ENCODE measurements around the gene LIPC.

The LIPC gene

GRCh38 chr15:58611731-58612676, 180.2 kb downstream of the LIPC start:
- Histone ChIP-seq H3K36me3 (peaks cover 37% of the 10 kb centered on the region), H3K27ac (no peak overlapping the region)

GRCh38 chr15:58616171-58616570, 184.4 kb downstream of the LIPC start:
- Histone ChIP-seq H3K27ac (no peak overlapping the region), H3K27me3 (no peaks in the 10 kb centered on the region), H3K9me3 (no peaks in the 10 kb centered on the region), H3K36me3 (peaks cover 28% of the 10 kb centered on the region), H3K4me1 (ENCODE audit: control insufficient read depth in 1 of 2, insufficient read depth in 1 of 2, low read depth in 1 of 2, low read length in 1 of 2) (no peaks in the 10 kb centered on the region), H3K4me3 (ENCODE audit: low read depth in 1 of 2, low read length in 1 of 2) (no peak overlapping the region)
- TF ChIP-seq CTCF (IDR thresholded peaks at IDR 0.05) = no peak

More at GRCh38 chr15:58611731-58612676, 180.2 kb downstream of the LIPC start:
- no peak for TF ChIP-seq CTCF (IDR thresholded peaks at IDR 0.05)
- Histone ChIP-seq H3K4me1 (ENCODE audit: control insufficient read depth in 1 of 2, insufficient read depth in 1 of 2, low read depth in 1 of 2, low read length in 1 of 2) (peaks cover 0 to 5% of the 10 kb centered on the region in 2 experiments), H3K27me3 (no peaks in the 10 kb centered on the region), H3K9me3 (no peaks in the 10 kb centered on the region), H3K4me3 (ENCODE audit: low read depth in 1 of 2, low read length in 1 of 2) (no peak overlapping the region)
